ENCODE results near the gene NPY2R. TPM values are rescaled to one million over a fixed set of nuclear protein-coding genes. Genes with fewer than 3 reads are reported as not detected.

The NPY2R gene
- total RNA-seq, 1 donor from 2014 or later, result 0.27 TPM

- Histone ChIP-seq H3K27ac (no peak overlapping the region), H3K4me3 (no peak overlapping the region), H3K9me3 (no peaks in the 10 kb centered on the region), H3K27me3 (ENCODE audit: low read depth) (no peaks in the 10 kb centered on the region), H3K36me3 (no peaks in the 10 kb centered on the region), H3K4me1 (no peaks in the 10 kb centered on the region)
- DNase-seq (no peak), ATAC-seq (no peak)
- intact Hi-C loops (cut with DNase I), result no loop called here
- no peak for TF ChIP-seq CTCF (IDR thresholded peaks at IDR 0.05)
Observed at GRCh38 chr4:155174668-155175067, 33.8 kb upstream of the NPY2R start.

GRCh38 chr4:155179216-155179615, 29.2 kb upstream of the NPY2R start:
- TF ChIP-seq CTCF (IDR thresholded peaks at IDR 0.05), result no peak
- ATAC-seq (no peak), DNase-seq (no peak)
- H3K9me3 ChIP-seq, result no peaks in the 10 kb centered on the region
- no peak overlapping the region for H3K4me3 ChIP-seq
- intact Hi-C loops (cut with DNase I), result no loop called here
- H3K27ac ChIP-seq, result no peak overlapping the region
- no peaks in the 10 kb centered on the region for H3K4me1 ChIP-seq
- no peaks in the 10 kb centered on the region for H3K27me3 ChIP-seq (ENCODE audit: low read depth)
- H3K36me3 ChIP-seq, result no peaks in the 10 kb centered on the region

- Histone ChIP-seq H3K27ac (no peak overlapping the region), H3K4me3 (no peak overlapping the region), H3K27me3 (ENCODE audit: low read depth) (no peaks in the 10 kb centered on the region), H3K9me3 (no peaks in the 10 kb centered on the region), H3K4me1 (no peaks in the 10 kb centered on the region), H3K36me3 (no peaks in the 10 kb centered on the region)
- ATAC-seq (no peak), DNase-seq (no peak)
- intact Hi-C loops (cut with DNase I), result no loop called here
- no peak for TF ChIP-seq CTCF (IDR thresholded peaks at IDR 0.05)
Observed at GRCh38 chr4:155186972-155187371, 21.5 kb upstream of the NPY2R start.

- H3K4me1 ChIP-seq, result no peaks in the 10 kb centered on the region
- no peak overlapping the region for H3K27ac ChIP-seq
- H3K4me3 ChIP-seq, result no peak overlapping the region
- no peaks in the 10 kb centered on the region for H3K27me3 ChIP-seq (ENCODE audit: low read depth)
- H3K36me3 ChIP-seq, result no peaks in the 10 kb centered on the region
- H3K9me3 ChIP-seq, result no peaks in the 10 kb centered on the region
- DNase-seq, result no peak
- no peak for ATAC-seq
- intact Hi-C loops (cut with DNase I), result no loop called here
- TF ChIP-seq CTCF (IDR thresholded peaks at IDR 0.05), result no peak
Observed at GRCh38 chr4:155187989-155188388, 20.4 kb upstream of the NPY2R start.

GRCh38 chr4:155190099-155190498, 18.3 kb upstream of the NPY2R start:
- intact Hi-C loops (cut with DNase I), result no loop called here
- DNase-seq (no peak), ATAC-seq (no peak)
- no peaks in the 10 kb centered on the region for H3K4me1 ChIP-seq
- H3K9me3 ChIP-seq, result no peaks in the 10 kb centered on the region
- no peak for TF ChIP-seq CTCF (IDR thresholded peaks at IDR 0.05)
- H3K4me3 ChIP-seq, result no peak overlapping the region
- no peak overlapping the region for H3K27ac ChIP-seq
- no peaks in the 10 kb centered on the region for H3K36me3 ChIP-seq
- H3K27me3 ChIP-seq (ENCODE audit: low read depth), result no peaks in the 10 kb centered on the region

GRCh38 chr4:155197757-155198156, 10.7 kb upstream of the NPY2R start:
- DNase-seq (no peak), ATAC-seq (no peak)
- intact Hi-C loops (cut with DNase I), result no loop called here
- H3K27ac ChIP-seq, result no peak overlapping the region
- H3K27me3 ChIP-seq (ENCODE audit: low read depth), result no peaks in the 10 kb centered on the region
- TF ChIP-seq CTCF (IDR thresholded peaks at IDR 0.05), result no peak
- H3K36me3 ChIP-seq, result no peaks in the 10 kb centered on the region
- H3K9me3 ChIP-seq, result no peaks in the 10 kb centered on the region
- H3K4me1 ChIP-seq, result no peaks in the 10 kb centered on the region
- no peak overlapping the region for H3K4me3 ChIP-seq
